HEK293 (cell line): Measurements from ENCODE around the gene FBXO21.
A peak's percentile ranks its signal among the peaks of the same experiment; 100 is the strongest.

Source experiments
- CTCF ChIA-PET: fragments of 350-600 bp; formaldehyde crosslinking; extraction: SDS; loops from one replicate; lab custom pipeline; 2021; ENCODE audit warnings: antibody characterized with exemption; lab: Yijun Ruan, JAX
- POLR2A ChIA-PET: fragments of 300-600 bp; formaldehyde crosslinking; extraction: SDS; loops from one replicate; lab custom pipeline; 2020; ENCODE audit warnings: antibody characterized with exemption, inconsistent platforms; lab: Yijun Ruan, JAX
- H3K27ac ChIP-seq: fragments of 200-500 bp; sonication (Bioruptor generic); 2 replicates; pipeline ENCODE4 v1.5.1; 2014; ENCODE audit warnings: low read depth, low read length, control low read depth, inconsistent platforms; ENCODE audit errors: extremely low read depth
- H3K36me3 ChIP-seq, 2 experiments: fragments of 200-500 bp in 1 of 2; sonication (Bioruptor generic) in 1 of 2; 1 replicate in 1 of 2; 2 replicates in 1 of 2; pipeline ENCODE4 v1.5.1; 2014 to 2017; ENCODE audit warnings: inconsistent platforms in 2 of 2, low read length in 2 of 2; ENCODE audit not compliant: control insufficient read depth in 2 of 2, insufficient read depth in 1 of 2
- H3K4me1 ChIP-seq: fragments of 200-500 bp; sonication (Bioruptor generic); 2 replicates; pipeline ENCODE4 v1.5.1; 2014; ENCODE audit warnings: mild to moderate bottlenecking, low read length, inconsistent platforms; ENCODE audit not compliant: control insufficient read depth, insufficient read depth
- H3K4me3 ChIP-seq: 2 replicates; pipeline ENCODE4 v1.5.1; 2011; ENCODE audit warnings: low read depth, mild to moderate bottlenecking, control low read depth, low read length, moderate library complexity
- H3K9me3 ChIP-seq: fragments of 200-500 bp; sonication (Bioruptor generic); 2 replicates; pipeline ENCODE4 v1.5.1; 2014; ENCODE audit warnings: low read depth, low read length, inconsistent platforms; ENCODE audit not compliant: control insufficient read depth, insufficient read depth
- BCL11A ChIP-seq: fragments of 450-650 bp; formaldehyde crosslinking; IDR thresholded peaks from 2 replicates; pipeline ENCODE4 v1.5.1; 2016; ENCODE audit warnings: low read depth, missing biosample characterization, missing genetic modification characterization
- EGR2 ChIP-seq: fragments of 450-650 bp; formaldehyde crosslinking; IDR thresholded peaks from 2 replicates; pipeline ENCODE4 v1.5.1; 2016; ENCODE audit warnings: low read depth, missing biosample characterization, missing genetic modification characterization
- GLIS1 ChIP-seq: fragments of 450-650 bp; formaldehyde crosslinking; IDR thresholded peaks from 2 replicates; pipeline ENCODE4 v1.5.1; 2016; ENCODE audit warnings: missing biosample characterization, missing genetic modification characterization
- MYNN ChIP-seq: fragments of 450-650 bp; formaldehyde crosslinking; IDR thresholded peaks from 2 replicates; pipeline ENCODE4 v1.5.1; 2016; ENCODE audit warnings: missing biosample characterization, missing genetic modification characterization, borderline replicate concordance
- OSR2 ChIP-seq: fragments of 450-650 bp; formaldehyde crosslinking; IDR thresholded peaks from 2 replicates; pipeline ENCODE4 v1.5.1; 2016; ENCODE audit warnings: missing biosample characterization, missing genetic modification characterization
- PRDM6 ChIP-seq: fragments of 450-650 bp; formaldehyde crosslinking; IDR thresholded peaks from 2 replicates; pipeline ENCODE4 v1.5.1; 2017; ENCODE audit warnings: missing biosample characterization, missing genetic modification characterization
- SP2 ChIP-seq: fragments of 450-650 bp; formaldehyde crosslinking; IDR thresholded peaks from 2 replicates; pipeline ENCODE4 v1.5.1; 2016; ENCODE audit warnings: missing biosample characterization, missing genetic modification characterization
- SP3 ChIP-seq: fragments of 450-650 bp; formaldehyde crosslinking; IDR thresholded peaks from 2 replicates; pipeline ENCODE4 v1.5.1; 2016; ENCODE audit warnings: missing biosample characterization, missing genetic modification characterization
- ZBTB21 ChIP-seq: fragments of 450-650 bp; formaldehyde crosslinking; IDR thresholded peaks from 2 replicates; pipeline ENCODE4 v1.5.1; 2017; ENCODE audit warnings: missing biosample characterization, missing genetic modification characterization
- ZFHX2 ChIP-seq: fragments of 450-650 bp; formaldehyde crosslinking; conservative IDR thresholded peaks from 2 replicates; pipeline ENCODE4 v1.5.1; 2016; ENCODE audit warnings: missing biosample characterization, missing genetic modification characterization
- ZIC2 ChIP-seq: fragments of 450-650 bp; formaldehyde crosslinking; IDR thresholded peaks from 2 replicates; pipeline ENCODE4 v1.5.1; 2016; ENCODE audit warnings: missing biosample characterization, missing genetic modification characterization
- ZNF16 ChIP-seq: fragments of 450-650 bp; formaldehyde crosslinking; IDR thresholded peaks from 2 replicates; pipeline ENCODE4 v1.5.1; 2016; ENCODE audit warnings: low read depth, missing biosample characterization, missing genetic modification characterization
- ZNF175 ChIP-seq: fragments of 450-650 bp; formaldehyde crosslinking; IDR thresholded peaks from 2 replicates; pipeline ENCODE4 v1.5.1; 2016; ENCODE audit warnings: missing biosample characterization, missing genetic modification characterization
- ZNF26 ChIP-seq: fragments of 450-650 bp; formaldehyde crosslinking; IDR thresholded peaks from 2 replicates; pipeline ENCODE4 v1.5.1; 2016; ENCODE audit warnings: missing biosample characterization, missing genetic modification characterization
- ZNF266 ChIP-seq: fragments of 450-650 bp; formaldehyde crosslinking; IDR thresholded peaks from 2 replicates; pipeline ENCODE4 v1.5.1; 2016; ENCODE audit warnings: missing biosample characterization, missing genetic modification characterization, low read depth
- ZNF311 ChIP-seq: fragments of 450-650 bp; formaldehyde crosslinking; IDR thresholded peaks from 2 replicates; pipeline ENCODE4 v1.5.1; 2017; ENCODE audit warnings: missing biosample characterization, missing genetic modification characterization, borderline replicate concordance
- ZNF324 ChIP-seq: fragments of 450-650 bp; formaldehyde crosslinking; IDR thresholded peaks from 2 replicates; pipeline ENCODE4 v1.5.1; 2016; ENCODE audit warnings: missing biosample characterization, missing genetic modification characterization
- ZNF366 ChIP-seq: fragments of 450-650 bp; formaldehyde crosslinking; conservative IDR thresholded peaks from 2 replicates; pipeline ENCODE4 v1.5.1; 2016; ENCODE audit warnings: missing biosample characterization, missing genetic modification characterization
- ZNF423 ChIP-seq: fragments of 450-650 bp; formaldehyde crosslinking; IDR thresholded peaks from 2 replicates; pipeline ENCODE4 v1.5.1; 2016; ENCODE audit warnings: missing biosample characterization, missing genetic modification characterization
- ZNF513 ChIP-seq: fragments of 450-650 bp; IDR thresholded peaks from 2 replicates; pipeline ENCODE4 v1.5.1; 2018; ENCODE audit warnings: missing biosample characterization, missing genetic modification characterization
- ZNF654 ChIP-seq: fragments of 450-650 bp; formaldehyde crosslinking; IDR thresholded peaks from 2 replicates; pipeline ENCODE4 v1.5.1; 2016; ENCODE audit warnings: low read depth, missing biosample characterization, missing genetic modification characterization
- ZNF707 ChIP-seq: fragments of 450-650 bp; formaldehyde crosslinking; IDR thresholded peaks from 2 replicates; pipeline ENCODE4 v1.5.1; 2016; ENCODE audit warnings: missing biosample characterization, missing genetic modification characterization
- ZNF768 ChIP-seq: fragments of 450-650 bp; formaldehyde crosslinking; IDR thresholded peaks from 2 replicates; pipeline ENCODE4 v1.5.1; 2018; ENCODE audit warnings: missing biosample characterization, mild to moderate bottlenecking, missing genetic modification characterization
- ZSCAN5A ChIP-seq: fragments of 450-650 bp; formaldehyde crosslinking; IDR thresholded peaks from 2 replicates; pipeline ENCODE4 v1.5.1; 2016; ENCODE audit warnings: missing biosample characterization, missing genetic modification characterization
- TF ChIP-seq, protein P1 (sequence below): fragments of 450-650 bp; formaldehyde crosslinking; IDR thresholded peaks from 2 replicates; pipeline ENCODE4 v1.5.1; 2016; ENCODE audit warnings: missing biosample characterization, missing genetic modification characterization
- TF ChIP-seq, protein P2 (sequence below): fragments of 450-650 bp; formaldehyde crosslinking; IDR thresholded peaks from 2 replicates; pipeline ENCODE4 v1.5.1; 2016; ENCODE audit warnings: missing biosample characterization, missing genetic modification characterization

The FBXO21 gene

GRCh38 chr12:117098024-117098360 is 92.3 kb downstream of the FBXO21 start:
- no peaks in the 10 kb centered on the region for H3K9me3 ChIP-seq
- ChIA-PET CTCF (interaction anchor here (1.1 kb wide), 1 partner anchor 9 kb away, joined by 3 read pairs; no protein-coding TSS in a partner anchor), POLR2A (no interaction called here)
- no peaks in the 10 kb centered on the region; the same call in 1 of the 2 replicates for H3K4me1 ChIP-seq
- H3K4me3 ChIP-seq: no peak overlapping the region
- no peak for TF ChIP-seq ZNF16 (tag by site-specific recombination)
- TF ChIP-seq ZNF423: no peak
- no peak for TF ChIP-seq ZNF366
- peak; percentile 78; the same call in 1 of the 2 replicates for TF ChIP-seq ZNF768 (tag by site-specific recombination)
- no peak for TF ChIP-seq ZNF266
- no peak for TF ChIP-seq ZNF513 (tag by site-specific recombination)
- TF ChIP-seq ZNF654: no peak
- TF ChIP-seq, all 188 proteins: peak for 1
- Histone ChIP-seq H3K36me3 (no peaks in the 10 kb centered on the region), H3K27ac (no peak overlapping the region)

- POLR2A ChIA-PET: no interaction called here
- Histone ChIP-seq H3K9me3 (no peaks in the 10 kb centered on the region), H3K4me3 (no peak overlapping the region), H3K27ac (no peak overlapping the region), H3K36me3 (no peaks in the 10 kb centered on the region), H3K4me1 (no peaks in the 10 kb centered on the region; the same call in 1 of the 2 replicates)
- CTCF ChIA-PET: interaction anchor here (1.1 to 1.7 kb wide), 2 partner anchors 8 to 23 kb away, joined by 3 to 5 read pairs; no protein-coding TSS in a partner anchor
- TF ChIP-seq ZNF311 (tag by site-specific recombination) (no peak), ZIC2 (tag by site-specific recombination) (peak; percentile 24; the same call in 1 of the 2 replicates), ZNF175 (tag by site-specific recombination) (no peak), SP2 (0 out of 2 replicates have a peak, but pooled peaks have one; percentile 37), ZSCAN5A (no peak), PRDM6 (tag by site-specific recombination) (no peak), ZNF324 (tag by site-specific recombination) (no peak), SP3 (tag by site-specific recombination) (0 out of 2 replicates have a peak, but pooled peaks have one; percentile 26), ZFHX2 (tag by site-specific recombination) (0 out of 2 replicates have a peak, but pooled peaks have one; percentile 25), BCL11A (tag by site-specific recombination) (no peak), OSR2 (tag by site-specific recombination) (no peak), MYNN (tag by site-specific recombination) (no peak), EGR2 (tag by site-specific recombination) (peak; percentile 32; the same call in 1 of the 2 replicates), GLIS1 (tag by site-specific recombination) (0 out of 2 replicates have a peak, but pooled peaks have one; percentile 17), ZBTB21 (tag by site-specific recombination) (no peak), ZNF26 (tag by site-specific recombination) (no peak), ZNF707 (tag by site-specific recombination) (no peak)
- TF ChIP-seq, protein P1, sequence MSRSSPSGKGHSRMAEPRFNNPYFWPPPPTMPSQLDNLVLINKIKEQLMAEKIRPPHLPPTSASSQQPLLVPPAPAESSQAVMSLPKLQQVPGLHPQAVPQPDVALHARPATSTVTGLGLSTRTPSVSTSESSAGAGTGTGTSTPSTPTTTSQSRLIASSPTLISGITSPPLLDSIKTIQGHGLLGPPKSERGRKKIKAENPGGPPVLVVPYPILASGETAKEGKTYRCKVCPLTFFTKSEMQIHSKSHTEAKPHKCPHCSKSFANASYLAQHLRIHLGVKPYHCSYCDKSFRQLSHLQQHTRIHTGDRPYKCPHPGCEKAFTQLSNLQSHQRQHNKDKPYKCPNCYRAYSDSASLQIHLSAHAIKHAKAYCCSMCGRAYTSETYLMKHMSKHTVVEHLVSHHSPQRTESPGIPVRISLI (tag by site-specific recombination): no peak
- TF ChIP-seq, protein P2, sequence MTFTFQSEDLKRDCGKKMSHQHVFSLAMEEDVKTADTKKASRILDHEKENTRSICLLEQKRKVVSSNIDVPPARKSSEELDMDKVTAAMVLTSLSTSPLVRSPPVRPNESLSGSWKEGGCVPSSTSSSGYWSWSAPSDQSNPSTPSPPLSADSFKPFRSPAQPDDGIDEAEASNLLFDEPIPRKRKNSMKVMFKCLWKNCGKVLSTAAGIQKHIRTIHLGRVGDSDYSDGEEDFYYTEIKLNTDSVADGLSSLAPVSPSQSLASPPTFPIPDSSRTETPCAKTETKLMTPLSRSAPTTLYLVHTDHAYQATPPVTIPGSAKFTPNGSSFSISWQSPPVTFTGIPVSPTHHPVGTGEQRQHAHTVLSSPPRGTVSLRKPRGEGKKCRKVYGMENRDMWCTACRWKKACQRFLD (tag by site-specific recombination): no peak
Observed at GRCh38 chr12:117097159-117097558, 93.1 kb downstream of the FBXO21 start.
